Hippocampal formation (tissue), 2 donors: Measurements from ENCODE around the gene MFRP.

Experiments used
- DNase-seq, 2 donors: peaks; one replicate each; lab custom pipeline; 2025; lab: John Stamatoyannopoulos, UW

Gene MFRP

GRCh38 chr11:119295178-119295577, 51.3 kb downstream of the MFRP start:
- DNase-seq = no peak

DNA sequence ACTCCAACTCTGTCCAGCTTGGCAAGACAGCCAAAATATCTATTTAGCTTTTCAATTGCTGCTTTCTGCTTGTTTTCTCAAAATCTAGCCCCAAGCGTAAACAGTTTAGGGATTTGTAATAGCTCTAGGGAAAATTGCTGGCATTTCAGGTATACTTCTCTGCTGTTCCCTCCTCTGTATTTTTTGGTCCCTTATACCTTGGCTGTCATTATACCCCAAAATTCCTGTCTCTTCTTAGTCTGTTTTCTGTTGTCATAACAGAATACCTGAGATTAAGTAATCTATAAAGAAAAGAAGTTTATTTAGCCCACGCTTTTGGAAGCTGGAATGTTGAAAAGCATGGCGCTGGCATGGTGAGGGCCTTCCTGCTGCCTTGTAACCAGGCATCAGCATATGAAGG, 53.0 kb downstream of the MFRP start:
- DNase-seq = no peak

DNA sequence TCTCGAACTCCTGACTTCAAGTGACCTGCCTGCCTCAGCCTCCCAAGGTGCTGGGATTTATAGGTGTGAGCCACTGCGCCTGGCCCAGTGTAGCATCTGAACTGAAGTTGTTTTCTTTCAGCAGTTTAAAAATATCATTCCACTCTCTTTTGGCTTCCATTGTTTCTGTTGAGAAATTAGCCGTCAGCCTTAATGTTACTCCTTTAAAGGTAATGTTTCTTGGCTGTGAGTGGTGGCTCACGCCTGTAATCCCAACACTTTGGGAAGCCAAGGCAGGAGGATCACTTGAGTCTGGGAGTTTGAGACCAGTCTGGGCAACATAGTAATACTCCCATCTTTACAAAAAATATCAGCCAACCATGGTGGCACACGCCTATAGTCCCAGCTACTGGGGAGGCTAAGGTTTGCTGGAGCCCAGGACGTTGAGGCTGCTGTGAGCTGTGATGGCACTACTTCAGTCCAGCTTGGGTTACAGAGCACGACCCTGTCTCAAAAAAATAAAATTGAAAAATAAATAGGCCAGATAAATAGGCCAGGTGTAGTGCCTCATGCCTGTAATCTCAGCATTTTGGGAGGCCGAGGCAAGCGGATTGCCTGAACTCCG, 55.5 kb downstream of the MFRP start:
- no peak for DNase-seq
